K562 (cell line): Measurements from ENCODE around the gene ERAL1. TPM values are rescaled to one million over a fixed set of nuclear protein-coding genes. Genes with fewer than 3 reads are reported as not detected.

ENCODE experiments used
- ARID4B ChIP-seq: sonication (generic); formaldehyde crosslinking; IDR thresholded peaks from 2 replicates; pipeline ENCODE4 v1.8.0; 2022; ENCODE audit warnings: mild to moderate bottlenecking, missing genetic modification reagents
- ARNT ChIP-seq, 2 experiments: fragments of 450-650 bp; IDR thresholded peaks; 2 replicates each; pipeline ENCODE4 v1.6.1; 2016; ENCODE audit warnings: mild to moderate bottlenecking in 1 of 2
- EP400 ChIP-seq: fragments of 450-650 bp; IDR thresholded peaks from 2 replicates; pipeline ENCODE4 v1.6.1; 2017; ENCODE audit warnings: antibody characterized with exemption, mild to moderate bottlenecking, moderate library complexity
- MITF ChIP-seq: IDR thresholded peaks from 2 replicates; pipeline ENCODE4 v1.6.1; 2014; ENCODE audit warnings: antibody characterized with exemption
- OTX1 ChIP-seq: fragments of 450-650 bp; formaldehyde crosslinking; IDR thresholded peaks from 2 replicates; pipeline ENCODE4 v1.4.0; 2022; ENCODE audit warnings: mild to moderate bottlenecking
- POLR2AphosphoS5 ChIP-seq: IDR thresholded peaks from 2 replicates; pipeline ENCODE4 v1.6.1; 2011; ENCODE audit warnings: mild to moderate bottlenecking, low read depth, low read length, moderate library complexity; ENCODE audit not compliant: control insufficient read depth, insufficient read depth
- RCOR1 ChIP-seq, 2 experiments: IDR thresholded peaks; 2 replicates each; pipeline ENCODE4 v1.6.1; 2012; ENCODE audit warnings: low read depth in 2 of 2, low read length in 2 of 2, borderline replicate concordance in 1 of 2, improper control_type of control experiment in 1 of 2
- TAF7 ChIP-seq: fragments of 450-650 bp; IDR thresholded peaks from 2 replicates; pipeline ENCODE4 v1.6.1; 2016; ENCODE audit warnings: missing genetic modification characterization, missing compliant biosample characterization
- ZBTB40 ChIP-seq, 2 experiments: fragments of 450-650 bp in 1 of 2; sonication (generic) in 1 of 2; formaldehyde crosslinking in 1 of 2; IDR thresholded peaks; 2 replicates each; pipeline versions ENCODE4 v1.7.1 to v1.9.0; 2016 to 2022; ENCODE audit warnings: inconsistent platforms in 1 of 2, mild to moderate bottlenecking in 1 of 2, missing genetic modification reagents in 1 of 2
- ZFP36 ChIP-seq: fragments of 150-350 bp; IDR thresholded peaks from 2 replicates; pipeline ENCODE4 v1.6.1; 2018; ENCODE audit warnings: low read length, low read depth; ENCODE audit not compliant: partially characterized antibody
- ZNF143 ChIP-seq: sonication (generic); formaldehyde crosslinking; IDR thresholded peaks from 2 replicates; pipeline ENCODE4 v1.9.0; 2022; ENCODE audit warnings: mild to moderate bottlenecking, missing genetic modification reagents
- polyA plus RNA-seq, 8 experiments: library from polyadenylated mRNA; depleted of rRNA in 4 of 8; stranded (reverse) in 5 of 8; unstranded in 3 of 8; fragments of >200 nt; fragmentation: Nextera tagmentation in 2 of 8; fragmentation: Illumina TruSeq in 1 of 8; extraction: Ambion mirVana in 2 of 8; extraction: Trizol in 1 of 8; gene quantifications; 2 replicates each; pipeline versions ENCODE4 v1.2.1 to v1.2.3, GENCODE V29; 2011 to 2014; ENCODE audit warnings: inconsistent platforms in 1 of 8, missing spikeins in 1 of 8
- total RNA-seq, 7 experiments: library from RNA; depleted of rRNA in 6 of 7; stranded (reverse); fragments of >200 nt in 6 of 7; fragmentation: Illumina TruSeq in 2 of 7; extraction: Trizol in 2 of 7; gene quantifications; 2 replicates each; pipeline versions ENCODE4 v1.2.1 to v1.2.3, GENCODE V29; 2011 to 2021; ENCODE audit warnings: low replicate concordance in 1 of 7

The ERAL1 gene
- total and polyA plus RNA-seq, 9 of the 15 experiments (the other 6 are each of a cell fraction or from before 2014, with no cell fraction given) = 37.5 to 351 (median 106) TPM

- TF ChIP-seq RCOR1 (IDR thresholded peaks at IDR 0.05; ENCODE audit: borderline replicate concordance in 1 of 2, low read depth in 2 of 2, low read length in 2 of 2) = 0 out of 4 replicates have a peak, but pooled peaks of 1 of the 2 experiments have one; percentile 5
- peak; percentile 16; the same call in 1 of the 2 replicates for TF ChIP-seq TAF7 (tag)
- 0 out of 4 replicates have a peak, but pooled peaks of 1 of the 2 experiments have one; percentile 32 for TF ChIP-seq ARNT (IDR thresholded peaks at IDR 0.05)
- peak; percentile 51; the same call in 1 of the 2 replicates for TF ChIP-seq ARID4B (CRISPR knock-in tag)
- TF ChIP-seq ZNF143 = 0 out of 2 replicates have a peak, but pooled peaks have one; percentile 54
- TF ChIP-seq EP400 = peak; percentile 63; the same call in 1 of the 2 replicates
- TF ChIP-seq MITF = peak; percentile 85
- TF ChIP-seq POLR2AphosphoS5 = no peak
- 0 out of 2 replicates have a peak, but pooled peaks have one; percentile 11 for TF ChIP-seq ZBTB40 (IDR thresholded peaks at IDR 0.05)
- TF ChIP-seq ZBTB40 (CRISPR knock-in tag; IDR thresholded peaks at IDR 0.05) = no peak
- TF ChIP-seq OTX1 (CRISPR knock-in tag) = peak; percentile 83; the same call in 1 of the 2 replicates
- TF ChIP-seq ZFP36 = no peak
Observed at GRCh38 chr17:28812748-28813377, 42.0 kb upstream of the ERAL1 start (continued).
